Vagina (tissue), 2 donors: ENCODE results near the gene HPSE.

Experiments
- POLR2AphosphoS5 ChIP-seq, 2 donors: sonication (generic); formaldehyde crosslinking; IDR thresholded peaks; one replicate each; pipeline ENCODE4 v1.9.0; 2017; ENCODE audit warnings: antibody characterized with exemption in 2 of 2, mild to moderate bottlenecking in 2 of 2, low read depth in 1 of 2; ENCODE audit not compliant: insufficient read depth in 1 of 2
- TF ChIP-seq, protein P1 (sequence below), 3 experiments: fragments of 450-650 bp in 2 of 3; fragments of 200-600 bp in 1 of 3; sonication (generic) in 1 of 3; IDR thresholded peaks; one replicate each; pipeline ENCODE4 v1.5.1; 2017 to 2019; ENCODE audit warnings: antibody characterized with exemption in 3 of 3, mild to moderate bottlenecking in 2 of 3, moderate library complexity in 2 of 3

GRCh38 chr4:83316459-83317165 is 18.0 kb downstream of the HPSE start:
- TF ChIP-seq POLR2AphosphoS5 (IDR thresholded peaks at IDR 0.05; ENCODE audit: insufficient read depth in 1 of 2, low read depth in 1 of 2) = peak in 1 of 2 donors; percentile 61
- TF ChIP-seq, protein P1, sequence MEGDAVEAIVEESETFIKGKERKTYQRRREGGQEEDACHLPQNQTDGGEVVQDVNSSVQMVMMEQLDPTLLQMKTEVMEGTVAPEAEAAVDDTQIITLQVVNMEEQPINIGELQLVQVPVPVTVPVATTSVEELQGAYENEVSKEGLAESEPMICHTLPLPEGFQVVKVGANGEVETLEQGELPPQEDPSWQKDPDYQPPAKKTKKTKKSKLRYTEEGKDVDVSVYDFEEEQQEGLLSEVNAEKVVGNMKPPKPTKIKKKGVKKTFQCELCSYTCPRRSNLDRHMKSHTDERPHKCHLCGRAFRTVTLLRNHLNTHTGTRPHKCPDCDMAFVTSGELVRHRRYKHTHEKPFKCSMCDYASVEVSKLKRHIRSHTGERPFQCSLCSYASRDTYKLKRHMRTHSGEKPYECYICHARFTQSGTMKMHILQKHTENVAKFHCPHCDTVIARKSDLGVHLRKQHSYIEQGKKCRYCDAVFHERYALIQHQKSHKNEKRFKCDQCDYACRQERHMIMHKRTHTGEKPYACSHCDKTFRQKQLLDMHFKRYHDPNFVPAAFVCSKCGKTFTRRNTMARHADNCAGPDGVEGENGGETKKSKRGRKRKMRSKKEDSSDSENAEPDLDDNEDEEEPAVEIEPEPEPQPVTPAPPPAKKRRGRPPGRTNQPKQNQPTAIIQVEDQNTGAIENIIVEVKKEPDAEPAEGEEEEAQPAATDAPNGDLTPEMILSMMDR (IDR thresholded peaks at IDR 0.05) = no peak
